HepG2 (cell line): ENCODE data around the gene FBXO10. TPM values are rescaled to one million over a fixed set of nuclear protein-coding genes. Genes with fewer than 3 reads are reported as not detected.

ENCODE experiments used
- BRCA1 ChIP-seq: sonication (generic); formaldehyde crosslinking; IDR thresholded peaks from 2 replicates; pipeline ENCODE4 v1.4.0; 2020; ENCODE audit warnings: missing genetic modification reagents
- BRD4 ChIP-seq: sonication (generic); formaldehyde crosslinking; IDR thresholded peaks from 2 replicates; pipeline ENCODE4 v1.4.0; 2020; ENCODE audit warnings: missing genetic modification reagents
- CTCF ChIP-seq: sonication (generic); formaldehyde crosslinking; IDR thresholded peaks from 2 replicates; pipeline ENCODE4 v1.5.0; 2020; ENCODE audit warnings: mild to moderate bottlenecking, missing genetic modification reagents, moderate library complexity
- GABPA ChIP-seq, 2 experiments: IDR thresholded peaks; 2 replicates each; pipeline ENCODE4 v1.6.1; 2011 to 2016; ENCODE audit warnings: low read depth in 2 of 2, low read length in 1 of 2, missing biosample characterization in 1 of 2, missing genetic modification characterization in 1 of 2
- HDAC6 ChIP-seq: fragments of 200-600 bp; sonication (generic); IDR thresholded peaks from 2 replicates; pipeline ENCODE4 v1.7.0; 2017; ENCODE audit warnings: mild to moderate bottlenecking, antibody characterized with exemption, low read length, low read depth
- HNF4A ChIP-seq: sonication (generic); formaldehyde crosslinking; IDR thresholded peaks from 2 replicates; pipeline ENCODE4 v1.4.0; 2020; ENCODE audit warnings: missing genetic modification reagents
- IRF2 ChIP-seq: IDR thresholded peaks from 2 replicates; pipeline ENCODE4 v1.6.1; 2018; ENCODE audit warnings: missing genetic modification reagents, missing compliant biosample characterization
- NFKBIZ ChIP-seq: IDR thresholded peaks from 2 replicates; pipeline ENCODE4 v1.6.1; 2018; ENCODE audit warnings: missing genetic modification reagents, missing compliant biosample characterization
- NR2F1 ChIP-seq, 2 experiments: fragments of 450-650 bp in 1 of 2; formaldehyde crosslinking in 1 of 2; IDR thresholded peaks; 2 replicates each; pipeline versions ENCODE4 v1.5.0 to v1.6.1; 2016 to 2020; ENCODE audit warnings: mild to moderate bottlenecking in 1 of 2, missing compliant biosample characterization in 1 of 2, missing genetic modification reagents in 1 of 2, moderate library complexity in 1 of 2
- SP1 ChIP-seq, 2 experiments: fragments of 450-650 bp in 1 of 2; sonication (generic) in 1 of 2; formaldehyde crosslinking in 1 of 2; IDR thresholded peaks; 2 replicates each; pipeline versions ENCODE4 v1.4.0 to v1.6.1; 2016 to 2020; ENCODE audit warnings: missing genetic modification reagents in 1 of 2
- TEAD3 ChIP-seq: optimal IDR thresholded peaks from 2 replicates; pipeline ENCODE3; 2016; ENCODE audit warnings: borderline replicate concordance
- ZBTB20 ChIP-seq: sonication (generic); formaldehyde crosslinking; IDR thresholded peaks from 2 replicates; pipeline ENCODE4 v1.8.1; 2023; ENCODE audit warnings: missing genetic modification reagents, low read depth, mild to moderate bottlenecking, borderline replicate concordance
- ZNF564 ChIP-seq: sonication (generic); formaldehyde crosslinking; IDR thresholded peaks from 2 replicates; pipeline ENCODE4 v1.8.1; 2023; ENCODE audit warnings: mild to moderate bottlenecking, missing genetic modification reagents
- ZNF674 ChIP-seq: sonication (generic); formaldehyde crosslinking; IDR thresholded peaks from 2 replicates; pipeline ENCODE4 v1.5.0; 2020; ENCODE audit warnings: low read depth, mild to moderate bottlenecking, missing genetic modification reagents
- ZNF777 ChIP-seq: sonication (generic); formaldehyde crosslinking; IDR thresholded peaks from 2 replicates; pipeline ENCODE4 v1.4.0; 2020; ENCODE audit warnings: missing genetic modification reagents
- ZNF781 ChIP-seq: sonication (generic); formaldehyde crosslinking; IDR thresholded peaks from 2 replicates; pipeline ENCODE4 v1.5.1; 2020; ENCODE audit warnings: borderline replicate concordance, mild to moderate bottlenecking, missing genetic modification reagents; ENCODE audit errors: not compliant biosample characterization
- ZSCAN25 ChIP-seq: sonication (generic); formaldehyde crosslinking; IDR thresholded peaks from 2 replicates; pipeline ENCODE4 v1.8.0; 2022; ENCODE audit warnings: mild to moderate bottlenecking, missing genetic modification reagents
- polyA plus RNA-seq, 8 experiments: library from polyadenylated mRNA; depleted of rRNA in 3 of 8; stranded (reverse) in 7 of 8; unstranded in 1 of 8; fragments of >200 nt; fragmentation: Illumina TruSeq in 4 of 8; extraction: Trizol in 4 of 8; gene quantifications; 2 replicates each; pipeline versions ENCODE4 v1.2.1 to v1.2.3, GENCODE V29; 2011 to 2016; ENCODE audit warnings: low read depth in 4 of 8, missing spikeins in 1 of 8, mixed read lengths in 1 of 8; ENCODE audit not compliant: insufficient read depth in 1 of 8
- total RNA-seq, 5 experiments: library from RNA; depleted of rRNA; stranded (reverse); fragments of >200 nt; fragmentation: Illumina TruSeq; extraction: Trizol; gene quantifications; 2 replicates each; pipeline ENCODE4 v1.2.3, GENCODE V29; 2016; ENCODE audit warnings: low read depth in 1 of 5
- TF ChIP-seq, protein P1 (sequence below), 2 experiments: sonication (generic) in 1 of 2; formaldehyde crosslinking in 1 of 2; IDR thresholded peaks; 2 replicates each; pipeline versions ENCODE4 v1.4.0 to v1.6.1; 2016 to 2020; ENCODE audit warnings: borderline replicate concordance in 1 of 2, low read depth in 1 of 2, mild to moderate bottlenecking in 1 of 2, missing genetic modification reagents in 1 of 2
- TF ChIP-seq, protein P2 (sequence below): sonication (generic); formaldehyde crosslinking; IDR thresholded peaks from 2 replicates; pipeline ENCODE4 v1.5.0; 2020; ENCODE audit warnings: missing genetic modification reagents, mild to moderate bottlenecking, borderline replicate concordance
- TF ChIP-seq, protein P3 (sequence below): IDR thresholded peaks from 2 replicates; pipeline ENCODE4 v1.6.1; 2018; ENCODE audit warnings: missing genetic modification reagents, mild to moderate bottlenecking, missing compliant biosample characterization

FBXO10 gene
- total and polyA plus RNA-seq, 2 of the 13 experiments (the other 11 are each of a cell fraction or from before 2014, with no cell fraction given) = 3.1 to 5.1 TPM

DNA sequence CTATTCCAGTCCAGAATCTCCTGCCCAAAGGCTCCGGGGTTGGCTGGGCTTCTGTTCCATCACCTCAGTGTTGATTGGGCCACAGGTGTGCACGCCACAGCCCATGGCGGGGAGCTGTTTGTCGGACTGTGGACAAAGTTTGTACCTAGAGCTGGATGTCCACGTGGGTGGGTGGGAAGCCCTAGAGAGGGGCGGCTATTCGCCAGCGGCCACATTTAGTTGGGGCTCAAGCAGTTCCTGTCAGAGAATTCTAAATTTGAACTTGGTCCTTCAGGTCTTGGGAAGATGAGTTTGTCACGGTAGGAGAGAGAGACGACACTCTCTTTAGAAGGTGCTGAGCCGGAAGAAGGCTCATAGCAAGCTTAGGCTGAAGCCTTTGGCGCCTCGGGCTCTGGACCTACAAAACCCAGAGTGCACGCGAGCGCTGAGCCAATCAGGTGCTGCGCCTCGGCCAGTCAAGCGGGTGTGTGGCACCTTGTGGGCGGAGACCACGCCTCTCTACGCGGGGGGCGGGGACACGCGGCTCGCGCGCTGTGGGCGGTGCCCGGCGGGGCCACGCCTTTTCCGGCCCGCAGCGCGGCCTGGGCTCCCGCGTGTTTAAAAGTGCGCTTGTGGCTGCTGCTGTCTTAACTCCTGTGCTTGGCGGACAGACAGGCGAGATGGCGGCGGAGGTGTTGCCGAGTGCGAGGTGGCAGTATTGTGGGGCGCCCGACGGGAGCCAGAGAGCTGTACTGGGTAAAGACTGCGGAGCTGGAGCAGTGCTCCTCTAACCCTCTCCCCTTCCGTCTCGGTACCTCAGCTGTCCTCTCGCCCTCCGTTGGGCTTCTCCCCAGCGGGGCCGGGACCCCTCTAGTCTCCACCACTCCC is 90.6 kb downstream of the FBXO10 start, which contains the start of gene POLR1E (continued):
- 0 out of 2 replicates have a peak, but pooled peaks have one; percentile 35 for TF ChIP-seq ZNF777
- TF ChIP-seq IRF2 (CRISPR knock-in tag) = no peak
- TF ChIP-seq, protein P1, sequence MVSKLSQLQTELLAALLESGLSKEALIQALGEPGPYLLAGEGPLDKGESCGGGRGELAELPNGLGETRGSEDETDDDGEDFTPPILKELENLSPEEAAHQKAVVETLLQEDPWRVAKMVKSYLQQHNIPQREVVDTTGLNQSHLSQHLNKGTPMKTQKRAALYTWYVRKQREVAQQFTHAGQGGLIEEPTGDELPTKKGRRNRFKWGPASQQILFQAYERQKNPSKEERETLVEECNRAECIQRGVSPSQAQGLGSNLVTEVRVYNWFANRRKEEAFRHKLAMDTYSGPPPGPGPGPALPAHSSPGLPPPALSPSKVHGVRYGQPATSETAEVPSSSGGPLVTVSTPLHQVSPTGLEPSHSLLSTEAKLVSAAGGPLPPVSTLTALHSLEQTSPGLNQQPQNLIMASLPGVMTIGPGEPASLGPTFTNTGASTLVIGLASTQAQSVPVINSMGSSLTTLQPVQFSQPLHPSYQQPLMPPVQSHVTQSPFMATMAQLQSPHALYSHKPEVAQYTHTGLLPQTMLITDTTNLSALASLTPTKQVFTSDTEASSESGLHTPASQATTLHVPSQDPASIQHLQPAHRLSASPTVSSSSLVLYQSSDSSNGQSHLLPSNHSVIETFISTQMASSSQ (IDR thresholded peaks at IDR 0.05; ENCODE audit: low read depth) = no peak
- TF ChIP-seq, protein P1 (CRISPR knock-in tag; IDR thresholded peaks at IDR 0.05; ENCODE audit: borderline replicate concordance) = peak; percentile 54; the same call in 1 of the 2 replicates
- TF ChIP-seq NR2F1 (CRISPR knock-in tag; IDR thresholded peaks at IDR 0.05) = no peak
- TF ChIP-seq, protein P2, sequence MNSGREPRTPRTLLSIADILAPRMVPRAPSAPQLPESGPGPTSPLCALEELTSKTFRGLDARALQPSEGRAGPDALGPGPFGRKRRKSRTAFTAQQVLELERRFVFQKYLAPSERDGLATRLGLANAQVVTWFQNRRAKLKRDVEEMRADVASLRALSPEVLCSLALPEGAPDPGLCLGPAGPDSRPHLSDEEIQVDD (CRISPR knock-in tag) = no peak
- TF ChIP-seq ZBTB20 (CRISPR knock-in tag) = no peak
- TF ChIP-seq TEAD3 (CRISPR knock-in tag) = no peak
- TF ChIP-seq BRCA1 (CRISPR knock-in tag) = no peak
- TF ChIP-seq ZNF781 = peak; percentile 33
- TF ChIP-seq SP1 (IDR thresholded peaks at IDR 0.05) = peak; percentile 75; the same call in 1 of the 2 replicates
- peak; percentile 98 for TF ChIP-seq SP1 (CRISPR knock-in tag; IDR thresholded peaks at IDR 0.05)
- TF ChIP-seq ZNF564 = peak; percentile 63; the same call in 1 of the 2 replicates
- peak; percentile 41 for TF ChIP-seq CTCF (CRISPR knock-in tag)
- TF ChIP-seq ZSCAN25 (CRISPR knock-in tag) = peak; percentile 27; the same call in 1 of the 2 replicates
- TF ChIP-seq HDAC6 = no peak
- peak; percentile 65 for TF ChIP-seq GABPA (IDR thresholded peaks at IDR 0.05; ENCODE audit: low read depth, low read length)
- peak; percentile 71 for TF ChIP-seq GABPA (CRISPR knock-in tag; IDR thresholded peaks at IDR 0.05; ENCODE audit: low read depth)
- peak; percentile 36; the same call in 1 of the 2 replicates for TF ChIP-seq HNF4A (CRISPR knock-in tag)
- TF ChIP-seq BRD4 (CRISPR knock-in tag) = 0 out of 2 replicates have a peak, but pooled peaks have one; percentile 62
- TF ChIP-seq ZNF674 (CRISPR knock-in tag) = no peak
- peak; percentile 46; the same call in 1 of the 2 replicates for TF ChIP-seq NFKBIZ (CRISPR knock-in tag)
- TF ChIP-seq, protein P3, sequence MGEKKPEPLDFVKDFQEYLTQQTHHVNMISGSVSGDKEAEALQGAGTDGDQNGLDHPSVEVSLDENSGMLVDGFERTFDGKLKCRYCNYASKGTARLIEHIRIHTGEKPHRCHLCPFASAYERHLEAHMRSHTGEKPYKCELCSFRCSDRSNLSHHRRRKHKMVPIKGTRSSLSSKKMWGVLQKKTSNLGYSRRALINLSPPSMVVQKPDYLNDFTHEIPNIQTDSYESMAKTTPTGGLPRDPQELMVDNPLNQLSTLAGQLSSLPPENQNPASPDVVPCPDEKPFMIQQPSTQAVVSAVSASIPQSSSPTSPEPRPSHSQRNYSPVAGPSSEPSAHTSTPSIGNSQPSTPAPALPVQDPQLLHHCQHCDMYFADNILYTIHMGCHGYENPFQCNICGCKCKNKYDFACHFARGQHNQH = no peak; the same call in 1 of the 2 replicates
